Lung (tissue), 12 donors: ENCODE results near the gene MYBL2. TPM values are rescaled to one million over a fixed set of nuclear protein-coding genes. Genes with fewer than 3 reads are reported as not detected.

ENCODE experiments used
- ATAC-seq: fragments of 200-7000 bp; cut with Tn5 transposase; one replicate; pipeline ENCODE4 v1.9.1; 2020; ENCODE audit warnings: moderate number of reproducible peaks; ENCODE audit not compliant: insufficient read depth, low FRiP score
- DNase-seq, 3 donors: peaks; one replicate each; pipeline ENCODE4 v3.0.0-alpha.2; 2013 to 2017
- H3K27ac ChIP-seq, 2 donors: one replicate each; pipeline ENCODE4 v1.5.1; 2013; ENCODE audit warnings: mild to moderate bottlenecking in 2 of 2, moderate library complexity in 2 of 2, control low read depth in 1 of 2, inconsistent platforms in 1 of 2, low read depth in 1 of 2, low read length in 1 of 2
- H3K27me3 ChIP-seq, 3 donors: one replicate each; pipeline ENCODE4 v1.5.1; 2013; ENCODE audit warnings: low read length in 2 of 3; ENCODE audit not compliant: control insufficient read depth in 3 of 3, insufficient read depth in 3 of 3
- H3K36me3 ChIP-seq, 4 donors: one replicate each; pipeline ENCODE4 v1.5.1; 2013; ENCODE audit warnings: low read length in 4 of 4, mild to moderate bottlenecking in 1 of 4, moderate library complexity in 1 of 4; ENCODE audit not compliant: control insufficient read depth in 4 of 4, insufficient read depth in 4 of 4
- H3K4me1 ChIP-seq, 5 donors: one replicate each; pipeline ENCODE4 v1.5.1; 2013; ENCODE audit warnings: low read length in 5 of 5, mild to moderate bottlenecking in 2 of 5, moderate library complexity in 1 of 5; ENCODE audit not compliant: control insufficient read depth in 5 of 5, insufficient read depth in 5 of 5
- H3K4me3 ChIP-seq: one replicate; pipeline ENCODE4 v1.5.1; 2013; ENCODE audit warnings: mild to moderate bottlenecking, control low read depth, moderate library complexity
- H3K9ac ChIP-seq, 2 donors: one replicate each; pipeline ENCODE4 v1.5.1; 2013; ENCODE audit warnings: low read length in 2 of 2, control low read depth in 1 of 2; ENCODE audit not compliant: insufficient read depth in 1 of 2
- H3K9me3 ChIP-seq, 4 donors: one replicate each; pipeline ENCODE4 v1.5.1; 2013; ENCODE audit warnings: low read length in 3 of 4, mild to moderate bottlenecking in 1 of 4, moderate library complexity in 1 of 4; ENCODE audit not compliant: control insufficient read depth in 4 of 4, insufficient read depth in 3 of 4
- CTCF ChIP-seq: IDR thresholded peaks from 2 replicates; pipeline ENCODE4 v1.5.1; 2012; ENCODE audit warnings: mild to moderate bottlenecking; ENCODE audit errors: control extremely low read depth, extremely low read depth
- WGBS, 2 donors: extraction: QIAGEN DNeasy Blood & Tissue Kit; methylation state at CpG; one replicate each; pipeline ENCODE4 v1.1.7; 2013; 5-methylcytosine and 5-hydroxymethylcytosine counted together
- polyA plus RNA-seq, 2 donors: library from polyadenylated mRNA; stranded (reverse); fragments of 200-250 nt; gene quantifications; one replicate each; pipeline ENCODE4 v1.2.1, GENCODE V29; 2013
- total RNA-seq, 2 donors: library from RNA; depleted of rRNA in 1 of 2; stranded (reverse); fragments of >200 nt in 1 of 2; gene quantifications; one replicate each; pipeline ENCODE4 v1.2.1, GENCODE V29; 2014 to 2021
- donor health status: control.
- donor health status: control.
- donor health status: Bipolar disorder and iron deficiency.
- donor health status: healthy.
- donor health status: DM: yes; HTN: yes; CAD: no.

MYBL2 gene
- total and polyA plus RNA-seq, 4 donors: 2.1 to 4.7 (median 3.3) TPM

GRCh38 chr20:43717616-43717995, 50.7 kb downstream of the MYBL2 start:
- H3K4me1 ChIP-seq: no peaks in the 10 kb centered on the region
- no peak overlapping the region for H3K9ac ChIP-seq
- WGBS, 2 donors: 96 to 97% methylated on average over 4 of the region's 4 CpGs
- no peaks in the 10 kb centered on the region for H3K27me3 ChIP-seq
- ATAC-seq (no peak), DNase-seq (no peak)
- no peak overlapping the region for H3K27ac ChIP-seq
- TF ChIP-seq CTCF: no peak
- no peaks in the 10 kb centered on the region for H3K9me3 ChIP-seq
- H3K36me3 ChIP-seq: no peaks in the 10 kb centered on the region
- no peak overlapping the region for H3K4me3 ChIP-seq

GRCh38 chr20:43720007-43720406, 53.1 kb downstream of the MYBL2 start:
- no peak overlapping the region for H3K9ac ChIP-seq
- peaks cover 0 to 5% (median 0%) of the 10 kb centered on the region in 5 donors for H3K4me1 ChIP-seq
- H3K27me3 ChIP-seq: no peaks in the 10 kb centered on the region
- H3K9me3 ChIP-seq: no peaks in the 10 kb centered on the region
- no peak overlapping the region for H3K4me3 ChIP-seq
- no peaks in the 10 kb centered on the region for H3K36me3 ChIP-seq
- 80 to 85% methylated on average over 1 of the region's 1 CpG for WGBS, 2 donors
- no peak for TF ChIP-seq CTCF
- DNase-seq (no peak), ATAC-seq (no peak)
- H3K27ac ChIP-seq: no peak overlapping the region

- Histone ChIP-seq H3K4me3 (no peak overlapping the region), H3K4me1 (peaks cover 0 to 5% (median 0%) of the 10 kb centered on the region in 5 donors), H3K9me3 (no peaks in the 10 kb centered on the region), H3K27ac (no peak overlapping the region), H3K9ac (no peak overlapping the region), H3K27me3 (no peaks in the 10 kb centered on the region), H3K36me3 (no peaks in the 10 kb centered on the region)
- WGBS, 2 donors: 0 to 2% methylated on average over 2 of the region's 2 CpGs
- no peak for ATAC-seq
- DNase-seq: peak in 1 of 3 donors; percentile 4
- no peak for TF ChIP-seq CTCF
Observed at GRCh38 chr20:43721097-43721428, 54.1 kb downstream of the MYBL2 start.

DNA sequence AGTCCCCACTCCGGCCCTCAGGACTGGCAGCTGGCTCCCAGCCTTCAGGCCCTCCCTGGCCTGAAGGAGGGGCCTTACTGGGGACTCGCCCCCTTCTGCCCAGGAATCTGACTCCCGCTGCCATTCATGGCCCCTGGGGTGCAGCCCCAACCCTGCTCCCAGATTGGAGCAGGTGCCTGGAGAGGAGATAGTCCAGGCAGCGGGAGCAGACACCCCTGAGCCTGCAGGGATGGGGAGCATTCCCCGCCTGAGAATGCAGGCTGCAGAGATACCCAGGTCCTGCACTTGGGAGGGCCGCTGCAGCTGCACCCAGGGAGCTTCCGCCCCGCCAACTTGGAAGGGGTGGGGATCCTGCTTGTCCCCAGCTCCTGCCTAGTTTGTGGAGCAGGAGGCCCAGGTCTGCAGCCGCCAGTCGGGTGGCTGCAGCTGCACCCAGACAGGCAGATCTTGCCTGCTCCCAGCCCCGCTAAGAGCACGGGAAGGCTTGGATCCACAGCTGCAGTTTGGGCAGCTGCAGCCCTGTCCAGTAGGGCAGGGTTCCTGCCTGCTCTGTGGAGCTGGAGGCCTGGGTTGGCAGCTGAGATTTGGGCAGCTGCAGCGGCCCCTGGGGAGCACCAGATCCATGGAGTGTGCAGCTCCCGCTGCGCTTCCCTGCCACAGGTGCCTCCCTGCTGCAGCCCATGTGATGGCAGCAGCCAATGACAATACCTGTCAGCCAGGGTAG, 54.7 kb downstream of the MYBL2 start:
- Histone ChIP-seq H3K36me3 (no peaks in the 10 kb centered on the region), H3K4me1 (peaks cover 0 to 5% (median 0%) of the 10 kb centered on the region in 5 donors), H3K4me3 (no peak overlapping the region), H3K27ac (no peak overlapping the region), H3K9me3 (no peaks in the 10 kb centered on the region), H3K27me3 (no peaks in the 10 kb centered on the region), H3K9ac (no peak overlapping the region)
- DNase-seq (peak in 1 of 3 donors; percentile 15), ATAC-seq (no peak)
- 55 to 61% methylated on average over 15 of the region's 15 CpGs for WGBS, 2 donors
- TF ChIP-seq CTCF: no peak
